Stimulated activated CD4-positive, alpha-beta T cell treated with anti-CD3 and anti-CD28 coated beads, Interleukin-2, amount 100 ng/mL, for 24 hours (primary cell): Measurements from ENCODE around the gene VPS13A.

Source experiments
- DNase-seq, 2 donors: peaks; one replicate each; pipeline ENCODE4 v3.0.0-alpha.2; 2020

Gene VPS13A

DNA sequence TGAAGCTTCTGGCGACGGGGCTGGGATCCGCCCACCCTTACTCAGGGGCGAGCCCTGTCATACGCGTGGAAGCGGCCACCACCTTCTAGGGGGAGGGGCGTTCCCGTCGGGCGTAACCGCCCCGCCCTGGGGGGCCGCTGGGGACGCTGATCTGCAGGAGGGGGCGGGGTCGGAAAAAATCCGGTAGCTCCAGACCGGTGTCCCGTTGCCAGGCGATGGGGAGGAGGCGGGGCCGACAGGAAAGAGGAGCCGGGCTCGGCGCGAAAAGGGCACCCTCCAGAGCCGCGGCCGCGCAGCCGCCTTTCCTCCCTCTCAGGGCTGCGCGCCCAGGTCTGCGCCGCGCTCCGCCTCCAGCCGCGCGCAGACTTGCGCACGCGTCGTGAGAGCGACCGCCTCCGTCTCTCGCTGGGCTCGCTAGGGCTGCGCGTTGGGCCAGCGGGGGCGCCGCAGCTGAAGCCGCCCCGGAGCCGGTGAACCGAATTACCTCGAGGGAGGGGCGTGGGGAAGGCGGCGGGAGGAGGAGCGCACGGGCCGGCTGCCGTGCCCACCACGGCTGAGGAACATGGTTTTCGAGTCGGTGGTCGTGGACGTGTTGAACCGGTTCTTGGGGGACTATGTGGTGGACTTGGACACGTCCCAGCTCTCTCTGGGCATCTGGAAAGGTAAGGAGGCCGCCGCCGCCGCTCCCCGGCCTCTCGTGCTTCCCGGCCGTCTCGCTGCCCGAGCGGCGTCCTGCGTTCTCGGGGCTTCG is at the start of gene VPS13A:
VPS13A (plus strand) TSS at position 392 of the 751 bp plus-strand sequence; CDS start at position 563, 171 bp downstream.
- DNase-seq = peak; percentile 97

DNA sequence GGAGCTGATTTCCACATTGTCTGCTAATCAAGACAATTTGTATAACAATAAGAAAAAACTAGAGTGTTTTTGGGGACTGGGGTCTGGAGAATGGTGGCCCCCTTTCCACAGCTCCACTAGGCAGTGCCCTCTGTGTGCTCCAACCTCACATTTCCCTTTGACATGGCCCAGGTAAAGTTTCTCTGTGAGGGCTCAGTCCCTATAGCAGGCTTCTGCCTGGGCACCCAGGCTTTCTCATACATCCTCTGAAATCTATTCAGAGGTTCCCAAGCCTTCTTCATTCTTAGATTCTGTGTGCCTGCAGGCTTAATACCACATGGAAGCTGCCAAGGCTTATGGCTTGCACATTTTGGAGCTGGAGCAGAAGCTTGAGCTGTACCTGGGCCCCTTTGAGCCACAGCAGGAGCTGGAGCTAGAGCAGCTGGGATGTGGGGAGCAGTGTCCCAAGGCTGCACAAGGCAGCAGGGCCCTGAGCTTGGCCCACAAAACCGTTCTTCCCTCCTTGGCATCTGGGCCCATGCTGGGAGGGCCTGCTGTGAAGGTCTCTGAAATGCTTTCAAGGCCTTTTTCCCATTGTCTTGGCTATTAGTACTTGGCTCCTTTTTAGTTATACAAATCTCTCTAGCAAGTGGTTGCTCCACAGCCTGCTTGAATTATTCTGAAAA is 49.1 kb upstream of the VPS13A start:
- no peak for DNase-seq

DNA sequence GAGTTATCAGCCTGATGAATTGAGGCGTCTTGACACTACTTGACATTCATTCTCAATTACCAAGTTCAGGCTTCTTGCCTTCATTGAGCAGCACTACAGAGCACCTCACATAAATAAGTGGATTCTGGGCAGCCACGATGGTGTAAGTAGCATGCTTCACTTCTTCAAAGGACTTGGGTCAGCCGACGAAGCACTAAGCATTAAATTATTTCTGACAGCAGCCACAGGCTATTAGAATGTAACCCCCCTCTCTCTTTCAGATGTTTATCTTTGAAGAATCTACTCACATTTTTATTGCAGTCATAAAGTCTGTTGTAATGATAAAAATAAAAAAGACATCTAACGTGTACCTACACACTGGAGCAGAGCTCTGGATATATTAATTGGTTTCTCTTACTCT is 45.9 kb upstream of the VPS13A start:
- DNase-seq = no peak

GRCh38 chr9:77133011-77133410 is 44.3 kb upstream of the VPS13A start:
- no peak for DNase-seq

DNA sequence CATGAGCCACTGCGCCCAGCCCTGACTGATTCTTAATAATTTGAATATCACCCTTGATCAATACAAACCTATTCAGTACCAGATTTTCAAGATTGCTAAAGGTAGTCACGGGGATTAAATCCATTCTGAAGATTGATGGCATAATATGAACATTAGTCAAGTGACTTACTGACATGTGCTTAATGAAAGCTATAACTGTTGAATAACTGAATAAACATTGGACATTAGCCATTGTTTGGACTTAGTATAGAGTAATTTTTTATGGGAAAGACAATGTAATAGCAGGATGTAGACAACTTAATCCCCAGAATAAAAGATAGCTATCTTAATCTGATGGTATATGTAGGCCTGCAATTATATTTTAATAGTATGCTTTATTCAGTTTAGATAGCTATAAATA is 35.0 kb upstream of the VPS13A start:
- no peak for DNase-seq

GRCh38 chr9:77149879-77150278 is 27.5 kb upstream of the VPS13A start:
- no peak for DNase-seq

DNA sequence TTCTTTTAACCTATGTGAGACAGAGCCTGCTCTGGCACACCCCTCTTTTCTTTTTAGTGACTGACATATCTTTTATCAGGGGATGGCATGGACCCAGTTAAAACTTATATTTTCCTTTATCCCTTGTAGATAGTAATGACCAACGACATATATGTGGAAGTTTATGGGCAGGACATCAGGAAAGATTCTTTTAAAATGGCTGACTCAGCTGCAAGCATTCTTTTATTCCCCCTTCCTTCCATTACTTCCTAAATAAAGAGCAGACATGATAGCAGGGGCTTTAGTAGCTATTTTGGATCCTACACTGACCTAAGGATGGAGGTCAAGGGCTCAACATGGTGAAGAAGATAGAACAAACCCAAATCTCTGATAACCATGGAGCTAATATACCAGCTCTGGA is 25.0 kb upstream of the VPS13A start:
- no peak for DNase-seq

GRCh38 chr9:77156646-77157371 is 20.5 kb upstream of the VPS13A start:
- no peak for DNase-seq

DNA sequence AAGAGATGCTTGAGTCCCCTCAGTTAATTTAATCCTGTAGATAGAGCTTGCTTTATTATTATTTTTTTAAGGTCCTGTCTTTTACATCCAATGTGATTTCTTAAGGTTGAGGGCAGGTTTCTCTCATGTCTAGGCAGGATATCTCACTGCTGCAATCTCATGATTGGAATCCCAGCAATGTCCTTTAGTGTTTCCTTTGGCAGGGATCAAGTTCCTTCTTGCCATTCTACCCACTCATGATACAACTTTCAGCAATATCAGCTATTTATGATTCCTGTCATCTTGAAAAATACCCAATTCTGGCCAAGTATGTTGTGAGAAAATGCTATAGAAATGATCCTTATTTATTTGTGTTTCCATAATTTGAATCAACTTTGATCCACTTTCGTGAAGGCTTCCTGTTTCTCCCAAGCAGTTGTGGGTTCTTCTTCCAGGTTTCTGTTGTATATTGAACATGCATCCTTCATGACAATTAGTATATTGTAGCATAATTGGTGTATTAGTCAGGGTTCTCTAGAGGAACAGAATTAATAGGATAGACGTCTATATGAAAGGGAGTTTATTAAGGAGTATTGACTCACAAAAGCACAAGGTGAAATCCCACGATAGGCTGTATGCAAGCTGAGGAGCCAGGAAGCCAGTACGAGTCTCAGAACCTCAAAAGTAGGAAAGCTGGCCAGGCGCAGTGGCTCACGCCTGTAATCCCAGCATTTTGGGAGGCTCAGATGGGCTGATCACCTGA is 18.4 kb upstream of the VPS13A start:
- no peak for DNase-seq

GRCh38 chr9:77161191-77161590 is 16.1 kb upstream of the VPS13A start:
- DNase-seq = no peak

- no peak for DNase-seq
Measured at GRCh38 chr9:77161966-77162365, 15.4 kb upstream of the VPS13A start.

GRCh38 chr9:77162366-77162765 is 15.0 kb upstream of the VPS13A start:
- no peak for DNase-seq

DNA sequence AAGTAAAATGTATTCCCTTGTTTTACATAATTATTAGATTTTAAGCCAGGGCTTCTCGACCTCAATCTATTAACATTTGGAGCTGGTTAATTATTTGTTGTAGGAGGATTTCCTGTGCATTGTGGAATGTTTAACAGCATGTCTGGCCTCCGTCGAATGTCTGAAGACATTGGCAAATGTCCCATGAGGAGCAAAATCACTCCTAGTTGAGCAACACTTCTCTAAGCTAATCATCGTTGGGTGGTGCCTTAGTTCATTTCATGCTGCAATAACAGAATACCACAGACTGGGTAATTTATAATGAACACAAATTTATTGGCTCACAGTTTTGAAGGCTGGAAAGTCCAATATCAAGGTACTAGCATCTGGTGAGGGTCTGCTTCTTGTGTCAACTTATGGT is 13.4 kb upstream of the VPS13A start:
- DNase-seq = no peak

DNA sequence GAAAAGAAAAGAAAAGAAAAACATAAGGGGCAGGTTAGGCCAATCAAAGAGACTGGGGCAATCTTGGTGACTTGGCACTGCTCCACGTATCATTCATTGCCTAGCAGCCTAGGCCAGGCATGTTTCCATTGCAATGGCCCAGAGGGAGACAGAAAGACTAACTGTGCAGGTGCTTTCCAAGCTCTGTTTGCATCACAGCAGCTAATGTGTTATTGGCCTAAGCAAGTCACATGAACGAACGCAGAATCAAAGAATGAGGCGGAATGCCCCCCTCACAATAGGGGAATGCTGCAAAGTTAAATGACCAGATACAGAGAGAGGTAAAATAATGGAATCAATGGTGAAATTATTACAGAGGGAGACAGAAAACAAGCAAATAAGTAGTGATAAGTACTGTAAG is 11.1 kb upstream of the VPS13A start:
- no peak for DNase-seq

- no peak for DNase-seq
Measured at GRCh38 chr9:77170991-77171699, 6.2 kb upstream of the VPS13A start.

GRCh38 chr9:77175151-77175550 is 2.2 kb upstream of the VPS13A start:
- no peak for DNase-seq

- no peak for DNase-seq
Measured at GRCh38 chr9:77176106-77176505, 1.2 kb upstream of the VPS13A start.

GRCh38 chr9:77176686-77177142 is 620 bp upstream of the VPS13A start:
- DNase-seq = no peak

GRCh38 chr9:77177894-77178794 is 810 bp downstream of the VPS13A start:
- peak; percentile 54 to 63 for DNase-seq

GRCh38 chr9:77180056-77180455 is 2.7 kb downstream of the VPS13A start:
- no peak for DNase-seq

DNA sequence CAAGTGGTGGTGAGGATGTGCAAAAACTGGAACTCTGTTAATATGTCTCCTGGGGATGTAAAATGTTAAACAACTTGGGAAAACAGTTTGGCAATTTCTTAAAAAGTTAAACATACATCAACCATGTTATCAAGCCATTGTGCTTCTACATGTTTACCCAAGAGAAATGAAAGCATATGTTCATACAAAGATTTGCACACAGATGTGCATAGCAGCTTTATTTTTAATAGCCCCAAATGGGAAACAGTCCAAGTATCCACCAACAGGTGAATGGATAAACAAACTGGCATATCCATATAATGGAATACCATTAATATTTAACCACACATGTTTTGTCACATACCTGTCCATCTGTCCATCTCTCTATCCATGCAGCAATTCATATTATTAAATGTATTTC is 6.2 kb downstream of the VPS13A start:
- DNase-seq = no peak
